NCI-H460 (cell line): ENCODE measurements around the gene DYNC2LI1. TPM values are rescaled to one million over a fixed set of nuclear protein-coding genes. Genes with fewer than 3 reads are reported as not detected.
"Not testable (repeated sequence)": the region's sequence is repeated elsewhere in the genome, so short reads cannot be mapped to it uniquely, and the experiment has no call there.

Experiments
- DNase-seq: peaks from one replicate; pipeline ENCODE4 v3.0.0-alpha.2; 2016; ENCODE audit warnings: low read depth; ENCODE audit errors: extremely low read depth
- polyA plus RNA-seq: library from polyadenylated mRNA; depleted of rRNA; stranded (reverse); fragments of >200 nt; gene quantifications from 2 replicates; pipeline ENCODE4 v1.2.3, GENCODE V29; 2014; cell fraction: nucleus; rRNA removed
- total RNA-seq: library from RNA; depleted of rRNA; stranded (reverse); fragments of >200 nt; shearing (Covaris generic); gene quantifications from 2 replicates; pipeline ENCODE4 v1.2.3, GENCODE V29; 2014; rRNA removed

Gene DYNC2LI1
- 35.0 and 40.4 TPM in 2 replicates for total RNA-seq
- polyA plus RNA-seq: 47.1 and 54.0 TPM in 2 replicates

DNA sequence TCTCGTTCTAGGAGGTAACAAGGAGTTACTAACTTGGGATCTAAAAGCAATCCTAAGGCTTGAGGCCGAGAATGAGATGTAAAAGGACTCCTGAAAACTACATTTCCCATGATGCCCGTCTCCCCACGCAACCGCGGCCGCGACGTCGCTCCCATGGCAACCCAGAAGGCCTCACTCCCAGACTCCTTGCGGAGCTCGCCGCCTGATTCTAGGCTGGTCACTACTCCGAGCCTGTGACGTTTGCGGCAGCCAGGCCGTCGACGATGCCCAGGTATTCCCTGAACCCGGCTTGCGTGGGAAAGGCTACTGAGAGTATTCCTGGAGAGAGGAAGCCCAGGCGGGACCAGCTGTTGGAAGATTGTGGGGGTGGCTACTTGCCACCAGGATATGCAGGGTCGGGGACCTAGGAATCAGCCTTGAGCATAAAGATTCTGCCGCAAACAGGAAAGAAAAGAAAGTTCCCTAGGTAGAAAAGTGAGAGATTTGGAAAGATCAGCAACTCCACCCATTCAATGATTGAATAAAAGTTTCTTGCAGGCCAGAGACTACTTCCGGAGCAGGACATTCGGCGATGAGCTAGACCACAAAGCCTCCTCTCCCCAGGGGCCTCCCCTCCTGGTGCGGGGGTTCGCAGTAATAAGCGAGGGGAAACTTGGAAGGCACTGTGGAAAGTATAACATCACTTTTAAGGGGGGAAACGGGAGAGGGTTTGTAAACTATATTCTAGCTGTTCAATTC, at the start of gene DYNC2LI1:
TSS of gene DYNC2LI1 (plus strand) at position 164 of the 738 bp plus-strand sequence. CDS start at position 264, 100 bp downstream.
- DNase-seq: peak; percentile 91

DNA sequence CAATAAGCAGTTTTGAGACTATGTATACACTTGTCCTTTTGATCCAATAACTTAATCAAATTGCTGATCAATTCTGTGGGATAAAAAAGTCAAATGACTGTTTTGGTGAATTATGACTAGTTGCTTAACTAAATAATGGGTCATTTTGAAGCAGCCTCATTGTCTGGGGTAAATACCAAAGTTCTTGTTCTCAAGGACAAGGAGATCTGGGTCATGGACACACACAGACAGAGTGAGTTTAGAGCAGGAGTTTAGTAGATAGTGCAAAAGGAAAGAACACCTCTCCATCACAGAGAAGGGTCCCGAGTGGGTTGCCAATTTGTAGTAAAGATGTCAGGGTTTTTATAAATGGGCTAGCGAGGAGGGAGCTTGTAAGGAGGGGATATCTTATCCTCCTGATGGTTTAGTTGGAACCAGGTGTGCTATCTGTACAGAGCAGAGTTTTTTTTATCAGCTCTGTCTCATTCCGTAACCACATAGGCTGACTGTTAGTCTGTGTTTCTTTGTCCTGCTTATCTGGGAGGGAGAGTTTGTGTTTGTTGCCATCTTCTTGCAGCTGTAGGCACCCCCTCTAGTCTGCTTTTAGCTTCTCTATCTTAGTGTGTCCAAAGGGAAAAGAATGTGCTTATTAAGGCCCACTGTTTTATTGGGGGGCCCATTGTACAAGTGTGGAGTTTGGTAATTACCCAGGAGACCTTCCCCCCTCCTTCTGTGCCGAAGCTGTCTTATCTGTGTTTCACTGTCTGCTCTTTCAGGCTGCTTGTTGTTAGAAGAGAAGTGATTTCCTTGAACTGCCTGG, 48.9 kb upstream of the DYNC2LI1 start:
- no peak for DNase-seq

DNA sequence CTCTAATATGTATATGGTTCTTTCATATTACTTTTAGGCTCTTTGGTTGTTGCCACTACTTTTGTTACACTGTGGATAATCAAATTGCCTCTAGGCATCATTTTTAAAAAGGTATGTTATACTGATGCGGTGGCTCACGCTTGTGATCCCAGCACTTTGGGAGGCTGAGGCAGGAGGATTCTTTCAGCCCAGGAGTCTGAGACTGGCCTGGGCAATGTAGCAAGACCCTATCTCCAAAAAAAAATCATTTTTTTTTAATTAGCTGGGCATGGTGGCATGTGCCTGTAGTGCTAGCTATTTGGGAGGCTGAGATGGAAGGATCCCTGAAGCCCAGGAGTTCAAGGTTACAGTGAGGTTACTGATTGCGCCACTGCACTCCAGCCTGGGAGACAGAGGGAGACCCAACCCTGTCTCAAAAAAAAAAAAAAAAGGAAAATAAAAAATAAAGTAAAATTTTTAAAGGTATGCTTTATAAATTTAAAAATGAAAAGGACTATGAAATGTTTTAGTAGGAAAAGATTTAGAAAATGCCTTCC, 48.1 kb upstream of the DYNC2LI1 start:
- DNase-seq: no peak

DNA sequence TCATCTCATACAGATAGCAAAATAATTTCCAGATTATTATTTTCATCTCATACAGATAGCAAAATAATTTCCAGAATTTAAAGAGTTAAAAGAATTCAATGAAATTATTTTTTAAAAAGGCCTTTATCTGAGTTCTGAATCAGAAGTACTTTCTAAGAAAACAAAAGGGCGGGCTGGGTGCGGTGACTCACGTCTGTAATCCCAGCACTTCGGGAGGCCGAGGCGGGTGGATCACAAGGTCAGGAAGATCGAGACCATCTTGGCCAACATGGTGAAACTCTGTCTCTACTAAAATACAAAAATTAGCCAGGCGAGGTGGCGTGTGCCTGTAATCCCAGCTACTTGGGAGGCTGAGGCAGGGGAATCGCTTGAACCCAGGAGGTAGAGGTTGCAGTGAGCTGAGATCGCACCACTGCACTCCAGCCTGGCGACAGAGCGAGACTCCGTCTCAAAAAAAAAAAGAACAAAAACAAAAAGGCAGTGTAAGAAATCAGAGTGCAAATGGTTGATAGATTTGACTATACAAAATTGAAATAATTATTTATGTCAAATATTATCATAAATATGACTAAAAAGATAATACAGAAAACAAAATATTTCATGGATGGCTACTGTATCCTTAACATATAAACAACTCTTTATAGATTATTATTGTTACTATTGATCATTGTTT, 46.7 kb upstream of the DYNC2LI1 start:
- DNase-seq: not testable (repeated sequence)

DNA sequence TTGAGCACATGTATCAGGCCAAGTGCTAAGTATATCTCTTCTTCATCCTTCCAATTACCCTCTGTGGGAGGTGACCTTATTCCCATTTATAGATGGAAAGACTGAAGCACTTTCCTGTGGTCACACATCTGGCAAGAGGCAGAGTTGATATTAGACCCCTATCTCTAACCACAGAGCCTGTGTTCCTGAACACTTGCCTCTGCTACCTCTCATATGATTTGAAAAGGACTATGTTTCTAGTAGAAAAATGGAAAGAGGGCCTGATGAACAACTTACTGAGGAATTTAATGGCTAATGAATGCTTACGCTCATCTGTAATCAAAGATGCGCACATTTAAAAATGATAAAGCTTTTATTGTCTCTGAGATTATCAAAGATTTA, 46.2 kb upstream of the DYNC2LI1 start:
- DNase-seq: no peak

DNA sequence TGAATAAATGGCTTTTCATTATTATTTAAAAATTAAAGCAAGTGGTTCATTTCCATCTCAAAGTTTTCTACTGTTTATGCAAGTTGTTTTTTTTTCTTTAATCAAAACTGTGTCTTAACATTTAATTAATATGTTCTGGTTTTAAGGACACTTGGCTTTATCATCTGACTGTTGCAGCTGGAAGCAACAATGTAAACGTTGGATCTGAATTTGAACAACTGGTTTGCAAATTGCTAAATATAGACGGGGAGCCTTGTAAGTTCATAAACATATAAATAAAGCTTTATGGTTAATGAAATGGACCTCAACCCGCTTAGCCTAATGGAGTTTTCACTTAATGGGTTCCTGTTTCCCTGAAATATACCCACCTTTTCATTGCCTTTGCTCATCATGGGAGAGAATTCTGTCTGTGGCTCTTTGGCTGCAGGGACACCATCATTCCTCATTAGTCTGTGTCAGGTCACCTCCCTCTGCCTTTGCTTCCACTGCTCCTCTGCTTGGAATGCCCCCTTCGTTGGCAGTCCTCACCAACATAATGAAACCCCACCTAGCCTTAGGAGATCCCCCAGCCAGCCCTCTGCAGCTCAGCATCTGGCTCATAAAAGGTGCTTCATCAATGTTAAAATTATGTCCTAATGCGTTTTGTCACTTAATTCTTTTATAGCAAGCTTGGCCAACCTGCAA, 44.2 kb upstream of the DYNC2LI1 start:
- DNase-seq: no peak

DNA sequence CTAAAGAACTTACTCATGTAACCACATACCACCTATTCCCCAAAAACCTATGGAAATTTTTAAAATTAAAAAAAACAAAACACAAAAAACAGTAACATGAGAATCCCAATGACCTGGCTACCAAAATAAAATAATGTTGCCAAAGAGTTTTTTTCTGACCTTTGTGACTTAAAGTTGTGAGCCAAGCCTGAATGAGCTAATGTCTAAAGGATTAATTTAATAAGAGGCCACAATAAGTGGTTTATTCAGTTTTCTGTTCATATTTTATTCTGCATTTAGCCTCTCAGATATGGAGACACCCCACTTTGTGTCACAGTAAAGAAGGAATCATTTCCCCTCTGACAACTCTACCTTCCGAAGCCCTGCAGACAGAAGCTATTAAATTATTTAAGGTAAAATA, 42.6 kb upstream of the DYNC2LI1 start:
- DNase-seq: no peak

DNA sequence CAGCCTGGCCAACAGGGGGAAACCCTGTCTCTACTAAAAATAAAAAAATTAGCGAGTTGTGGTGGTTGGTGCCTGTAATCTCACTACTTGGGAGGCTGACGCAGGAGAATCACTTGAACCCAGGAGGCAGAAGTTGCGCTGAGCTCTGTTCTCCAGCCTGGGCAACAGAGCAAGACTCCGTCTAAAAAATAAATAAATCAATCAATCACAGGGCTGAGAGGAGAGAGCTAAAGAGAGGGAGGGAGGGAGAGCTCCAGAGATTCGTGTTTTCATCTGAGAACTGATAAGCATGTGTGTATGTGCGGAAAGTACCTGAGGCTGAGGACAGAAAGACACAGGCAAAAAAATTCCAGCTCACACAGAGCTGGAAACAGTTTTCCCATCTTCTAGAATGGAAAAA, 37.2 kb upstream of the DYNC2LI1 start:
- no peak for DNase-seq

DNA sequence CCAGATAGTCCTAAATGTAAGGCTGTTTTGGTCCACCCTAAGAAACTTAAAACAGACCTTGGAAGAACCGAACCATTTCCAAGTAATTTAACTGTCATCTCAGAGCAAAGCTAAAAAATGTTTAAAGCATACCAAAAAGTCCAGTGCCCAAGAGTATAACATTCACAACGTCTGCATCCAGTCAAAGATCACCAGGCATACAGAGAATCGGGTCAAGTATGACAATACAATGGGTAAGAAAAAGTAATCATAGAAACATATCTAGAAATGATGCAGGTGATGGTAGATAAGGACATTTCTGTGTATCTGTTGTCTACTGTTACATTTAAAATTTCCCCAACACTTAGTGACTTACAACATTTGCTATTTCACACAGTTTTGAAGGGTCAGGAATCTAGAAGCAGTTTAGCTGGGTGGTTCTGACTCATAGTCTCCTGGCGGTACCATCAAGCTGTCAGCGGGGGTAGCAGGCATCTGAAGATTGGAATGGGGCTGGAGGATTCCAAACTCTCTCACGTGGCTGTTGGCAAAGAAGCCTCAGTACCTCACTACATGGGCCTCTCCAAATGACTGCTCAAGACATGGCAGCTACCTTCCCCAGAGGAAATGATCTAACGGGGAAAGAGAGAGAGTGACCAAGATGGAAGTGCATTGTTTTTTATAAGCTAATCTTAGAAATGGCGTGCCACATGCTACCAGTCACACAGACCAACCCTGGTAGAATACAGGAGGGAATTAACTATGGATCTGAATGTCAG, 36.6 kb upstream of the DYNC2LI1 start:
- no peak for DNase-seq

DNA sequence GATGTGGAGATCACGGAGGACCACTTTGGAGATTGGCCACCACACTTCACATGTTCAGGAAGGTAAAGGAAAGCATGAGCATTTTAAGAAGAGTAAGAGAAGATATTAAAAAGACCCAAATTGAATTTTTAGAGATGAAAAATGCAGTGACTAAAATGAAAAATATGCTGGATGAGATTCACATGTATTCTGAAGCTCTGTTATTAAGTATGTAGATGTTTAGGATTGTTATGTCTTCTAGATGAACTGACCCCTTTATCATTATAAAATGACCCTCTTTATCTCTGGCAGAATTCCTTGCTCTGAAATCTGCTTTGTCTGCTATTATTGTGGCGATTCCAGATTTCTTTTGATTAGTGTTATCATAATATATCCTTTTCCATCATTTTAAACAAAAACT, 36.0 kb upstream of the DYNC2LI1 start:
- DNase-seq: no peak

DNA sequence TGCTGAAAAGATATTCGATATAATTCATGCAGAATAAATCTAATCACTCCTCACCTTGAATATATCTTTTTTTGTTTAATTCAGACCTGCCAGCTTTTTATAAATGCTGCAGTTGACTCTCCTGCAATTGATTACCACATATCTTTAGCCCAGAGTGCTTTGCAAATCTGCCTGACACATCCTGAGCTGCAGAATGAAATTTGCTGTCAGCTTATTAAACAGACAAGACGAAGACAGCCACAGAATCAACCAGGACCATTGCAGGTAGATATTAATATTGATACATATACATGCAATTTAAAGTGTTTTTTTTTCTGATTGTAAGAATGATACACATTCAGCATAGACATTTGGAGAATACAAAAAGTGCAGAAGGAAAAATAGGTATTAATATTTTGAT, 35.6 kb upstream of the DYNC2LI1 start:
- DNase-seq: no peak

DNA sequence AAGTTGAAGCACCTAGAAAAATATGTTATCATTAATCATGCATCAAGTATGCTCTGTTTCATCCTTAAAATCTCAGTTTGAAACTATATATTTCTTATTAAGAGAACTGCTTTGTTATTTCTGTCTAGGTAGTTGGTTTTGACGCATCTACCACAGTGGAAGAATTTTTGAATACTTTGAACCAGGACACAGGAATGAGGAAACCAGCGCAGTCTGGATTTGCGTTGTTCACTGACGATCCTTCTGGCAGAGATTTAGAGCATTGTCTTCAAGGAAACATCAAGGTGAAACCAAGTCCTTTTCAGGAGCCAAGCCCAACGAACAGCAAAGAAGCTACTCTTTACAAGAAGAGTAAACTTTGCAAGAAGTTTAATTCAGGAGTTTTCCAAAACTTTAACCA, 30.1 kb upstream of the DYNC2LI1 start:
- DNase-seq: no peak

DNA sequence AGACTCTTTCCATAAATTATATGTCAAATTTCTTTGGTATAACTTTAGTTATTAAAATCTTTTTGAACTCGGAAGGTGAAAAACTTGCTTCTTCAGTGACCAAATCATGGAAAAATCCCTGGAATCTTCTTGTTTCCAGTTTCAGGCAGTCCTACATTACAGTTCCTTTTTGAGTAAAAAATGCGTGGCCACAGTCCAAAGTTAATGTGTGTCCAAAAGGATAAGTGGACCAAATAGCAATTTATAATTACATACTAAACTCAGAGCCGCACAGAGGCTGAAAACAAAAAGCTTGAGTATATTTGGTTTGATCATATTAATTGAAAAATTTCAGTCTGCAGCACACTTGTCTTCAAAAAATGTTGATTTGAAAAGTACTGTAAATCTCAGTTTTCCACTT, 28.4 kb upstream of the DYNC2LI1 start:
- DNase-seq: no peak

DNA sequence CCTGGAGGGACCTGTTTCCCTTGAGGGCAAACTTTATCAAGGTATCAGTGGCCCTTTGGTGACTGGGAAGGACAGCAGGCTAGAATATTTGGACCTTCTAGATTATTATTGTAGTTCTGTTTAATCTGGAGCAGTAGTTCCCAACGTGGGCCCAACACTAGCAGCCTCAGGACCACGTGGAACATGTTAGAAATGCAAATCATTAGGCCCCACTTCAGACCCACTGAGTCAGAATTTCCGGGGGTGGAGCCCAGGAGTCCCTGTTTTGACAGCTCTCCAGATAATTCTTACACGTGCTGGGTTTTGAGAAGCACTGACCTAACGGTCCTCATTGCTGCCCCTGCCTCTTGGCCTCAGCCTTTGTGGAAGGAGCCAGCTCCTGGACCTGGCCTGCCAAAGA, 25.5 kb upstream of the DYNC2LI1 start:
- no peak for DNase-seq

DNA sequence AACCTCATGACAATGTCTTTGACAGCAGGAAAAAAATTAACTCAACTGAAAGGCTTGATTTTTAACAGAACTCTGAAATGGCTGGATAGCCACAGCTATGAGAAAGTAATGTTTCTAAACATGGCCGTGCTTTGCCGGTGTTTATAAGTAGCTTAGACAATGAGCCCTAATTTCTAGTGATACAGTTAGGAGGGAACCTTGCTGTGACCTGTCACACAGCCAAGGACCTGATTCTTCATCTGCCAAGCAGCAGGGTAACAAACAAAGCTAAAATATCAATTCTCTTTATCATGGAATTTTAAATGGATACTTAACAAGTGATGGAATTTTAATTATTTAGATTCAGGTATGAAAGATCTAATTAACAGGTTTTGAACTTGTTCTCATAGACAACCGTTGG, 24.3 kb upstream of the DYNC2LI1 start:
- no peak for DNase-seq

DNA sequence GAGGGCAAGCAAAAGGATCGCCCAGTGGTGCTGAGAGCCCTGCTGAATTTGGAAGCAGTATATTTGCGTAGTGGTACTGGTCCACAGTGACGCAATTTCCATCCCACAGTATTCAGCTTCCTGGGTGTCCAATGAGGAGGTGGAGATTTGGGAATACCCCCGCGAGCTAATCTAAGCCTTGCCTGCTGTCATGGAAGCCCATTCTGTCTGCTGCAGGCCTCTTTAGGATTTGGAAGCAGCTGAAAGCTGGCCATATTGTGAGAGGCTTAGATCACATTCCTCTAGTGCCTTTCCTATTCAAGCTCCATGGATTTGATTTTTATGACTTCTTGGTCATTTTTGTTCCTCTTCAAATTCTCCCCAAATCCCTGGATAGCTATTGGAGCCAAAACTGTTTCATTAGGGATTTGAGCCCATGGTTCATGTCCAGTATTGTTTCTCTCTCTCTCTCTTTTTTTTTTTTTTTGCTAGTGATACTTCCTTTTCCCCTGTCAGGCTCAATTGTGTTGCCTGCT, 22.3 kb upstream of the DYNC2LI1 start:
- no peak for DNase-seq

DNA sequence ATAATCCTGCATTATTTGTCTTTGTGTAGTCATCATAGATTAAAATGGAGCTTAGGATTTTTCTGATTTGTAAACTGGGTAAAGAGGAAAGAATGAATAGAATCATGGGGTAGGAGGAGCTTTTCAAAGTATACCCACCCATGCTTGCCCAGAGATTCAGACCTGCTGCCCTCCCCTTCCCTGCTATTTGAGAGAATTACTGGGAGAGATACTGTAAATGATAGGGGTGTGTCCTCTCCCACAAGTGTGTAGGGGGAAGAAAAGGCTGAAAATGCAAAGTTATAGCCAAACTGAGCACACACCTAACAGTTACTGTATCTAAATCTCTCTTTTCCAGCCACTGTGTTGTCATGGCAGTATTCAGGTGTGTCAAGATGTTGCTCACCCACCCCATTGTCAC, 21.5 kb upstream of the DYNC2LI1 start:
- DNase-seq: no peak

DNA sequence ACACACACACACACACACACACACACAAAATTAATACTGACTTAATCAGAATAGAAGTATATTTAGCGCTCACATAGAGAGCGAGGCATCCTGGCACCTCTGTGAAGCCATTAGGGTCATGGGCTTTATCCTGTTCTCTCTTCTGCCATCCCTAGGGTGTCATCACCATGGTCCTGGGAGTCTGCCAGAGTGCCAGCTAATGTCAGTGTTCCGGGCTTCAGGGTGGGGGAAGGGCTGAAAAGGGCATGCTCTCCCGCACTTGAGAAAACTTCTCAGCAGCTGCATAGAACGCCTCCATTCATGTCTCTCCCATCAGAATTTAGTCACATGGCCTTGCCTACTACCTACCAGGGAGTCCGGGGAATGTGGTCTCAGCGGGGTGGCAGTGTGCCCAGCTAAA, 19.7 kb upstream of the DYNC2LI1 start:
- no peak for DNase-seq

DNA sequence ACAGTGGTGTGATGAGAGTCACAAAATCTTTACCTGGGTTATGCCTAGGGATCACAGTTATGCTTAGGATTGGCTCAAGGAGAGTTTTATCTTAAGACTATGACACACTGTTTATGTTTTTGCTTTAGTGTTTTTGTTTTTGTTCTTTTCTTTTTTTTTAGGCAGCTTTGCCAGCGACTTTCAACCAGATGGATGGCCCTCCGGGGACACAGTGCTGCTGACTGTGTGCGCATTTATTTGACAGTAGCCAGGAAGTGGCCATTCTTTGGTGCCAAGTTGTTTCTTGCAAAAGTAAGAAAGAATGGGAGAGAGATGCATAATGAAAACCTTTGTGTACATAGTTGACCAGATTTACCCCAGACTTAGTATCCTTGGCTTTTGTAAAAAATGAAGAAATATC, 15.1 kb upstream of the DYNC2LI1 start:
- DNase-seq: no peak

DNA sequence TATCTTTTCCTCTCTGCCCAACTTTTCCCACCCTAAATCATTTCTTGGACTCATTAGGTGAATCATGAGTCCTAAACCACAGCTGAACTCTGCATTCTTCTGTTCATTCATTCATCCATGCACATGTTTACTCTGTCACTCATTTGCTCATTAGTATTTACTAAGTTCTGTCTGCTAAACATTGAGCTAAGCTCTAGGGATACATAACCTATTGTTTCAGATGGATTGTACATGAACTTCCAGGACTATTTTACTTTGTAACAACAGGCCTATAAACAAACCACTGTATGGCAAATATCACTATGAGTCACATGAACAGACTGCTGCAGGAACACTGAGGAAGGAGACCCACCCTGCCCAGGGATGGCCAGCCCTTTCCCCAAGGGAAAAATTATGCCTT, 14.6 kb upstream of the DYNC2LI1 start:
- DNase-seq: peak; percentile 9
